ENCODE results near the gene ARID5A. TPM values are rescaled to one million over a fixed set of nuclear protein-coding genes. Genes with fewer than 3 reads are reported as not detected.
A peak's percentile ranks its signal among the peaks of the same experiment; 100 is the strongest.

ARID5A gene
- total RNA-seq, 1 donor from 2014 or later: 233 TPM

DNA sequence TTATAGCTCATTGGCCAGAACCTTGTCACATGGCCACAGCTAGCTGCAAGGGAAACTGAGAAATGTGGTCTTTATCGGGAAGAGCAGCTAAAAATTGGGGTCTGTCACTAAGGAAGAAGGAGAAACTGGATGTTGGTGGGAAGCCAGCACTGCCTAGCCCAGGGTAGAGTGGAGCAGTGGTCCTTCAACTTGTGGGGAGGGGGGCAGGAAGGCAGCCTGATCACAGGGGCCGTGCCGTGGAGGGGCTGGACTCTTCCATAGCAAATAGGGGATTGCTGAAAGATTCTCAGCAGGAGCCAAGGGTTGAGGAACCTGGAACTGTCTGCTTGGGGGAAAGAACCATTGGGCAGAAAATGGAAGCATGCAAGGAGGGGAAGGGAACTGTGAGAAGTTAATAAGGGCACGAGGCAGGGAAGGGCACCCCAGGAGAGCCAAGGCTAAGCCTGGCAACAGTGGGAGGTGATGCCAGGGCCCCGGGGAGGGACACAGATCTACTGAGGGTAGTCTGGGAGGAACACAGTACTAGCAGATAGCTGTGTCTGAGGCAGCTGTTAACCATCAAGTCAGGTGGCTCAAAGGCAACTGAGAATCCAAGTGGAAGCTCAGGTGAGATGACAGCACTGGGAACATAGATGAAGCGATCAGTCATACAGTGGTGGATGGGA lies 25.5 kb upstream of the ARID5A start:
- Mint-ChIP-seq H3K4me3 (no peak overlapping the region), H3K36me3 (ENCODE audit: low read depth) (no peaks in the 10 kb centered on the region), H3K4me1 (ENCODE audit: low read depth) (peaks cover 44% of the 10 kb centered on the region), H3K9me3 (peaks cover 4% of the 10 kb centered on the region), H3K27ac (peak overlapping the region; percentile 5), H3K27me3 (ENCODE audit: insufficient read depth) (peaks cover 4% of the 10 kb centered on the region)
- DNase-seq (ENCODE audit: low spot score): no peak
- intact Hi-C loops (cut with micrococcal nuclease): no loop called here

DNA sequence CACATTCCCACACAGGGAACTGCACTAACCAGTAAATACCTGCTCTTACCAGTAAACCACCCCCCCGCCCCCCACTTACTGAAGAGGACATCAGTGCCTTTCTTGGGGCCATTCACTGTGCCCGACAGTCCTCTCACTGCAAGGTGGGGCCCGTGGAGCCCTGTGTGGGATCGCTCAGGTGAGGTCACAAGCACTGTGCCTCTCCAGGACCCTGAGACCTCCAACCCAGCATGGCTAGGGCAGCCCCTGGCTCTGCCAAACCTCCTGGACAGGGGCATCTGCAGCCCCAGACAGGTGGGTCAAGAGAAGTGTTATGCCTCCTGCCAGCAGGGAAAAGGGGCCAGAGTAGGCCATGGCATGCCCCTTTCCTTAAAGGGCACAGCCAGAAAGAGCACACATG lies 24.7 kb upstream of the ARID5A start:
- peaks cover 3% of the 10 kb centered on the region for H3K36me3 Mint-ChIP-seq (ENCODE audit: low read depth)
- intact Hi-C loops (cut with micrococcal nuclease): no loop called here

DNA sequence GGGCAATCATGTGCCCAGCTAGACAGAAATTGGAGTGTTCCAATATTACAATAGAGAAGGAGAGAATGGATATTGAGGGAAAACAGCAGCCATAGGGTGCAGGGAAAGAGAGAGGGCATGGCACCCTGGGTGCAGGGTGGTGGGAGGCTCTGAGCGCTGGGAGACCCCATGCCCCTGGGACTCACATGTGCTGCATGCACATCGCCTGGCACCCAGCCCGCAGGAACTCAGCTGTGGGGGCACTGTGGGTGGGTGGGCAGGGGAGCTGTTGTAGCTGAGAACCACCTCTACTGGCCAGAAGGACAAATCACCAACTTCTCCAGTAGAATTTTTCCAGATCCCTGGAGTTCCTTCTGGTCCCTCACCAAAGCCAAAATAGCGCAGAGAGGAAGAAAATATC lies 24.2 kb upstream of the ARID5A start:
- Mint-ChIP-seq H3K9me3 (peaks cover 11% of the 10 kb centered on the region), H3K27ac (no peak overlapping the region), H3K27me3 (ENCODE audit: insufficient read depth) (peaks cover 4% of the 10 kb centered on the region), H3K4me1 (ENCODE audit: low read depth) (peaks cover 36% of the 10 kb centered on the region), H3K4me3 (no peak overlapping the region), H3K36me3 (ENCODE audit: low read depth) (peaks cover 8% of the 10 kb centered on the region)
- intact Hi-C loops (cut with micrococcal nuclease): no loop called here
- no peak for DNase-seq (ENCODE audit: low spot score)

More for the DNA sequence above, 24.7 kb upstream of the ARID5A start:
- Mint-ChIP-seq H3K9me3 (peaks cover 6% of the 10 kb centered on the region), H3K27me3 (ENCODE audit: insufficient read depth) (peaks cover 4% of the 10 kb centered on the region), H3K4me1 (ENCODE audit: low read depth) (peaks cover 41% of the 10 kb centered on the region), H3K27ac (no peak overlapping the region), H3K4me3 (no peak overlapping the region)
- no peak for DNase-seq (ENCODE audit: low spot score)

DNA sequence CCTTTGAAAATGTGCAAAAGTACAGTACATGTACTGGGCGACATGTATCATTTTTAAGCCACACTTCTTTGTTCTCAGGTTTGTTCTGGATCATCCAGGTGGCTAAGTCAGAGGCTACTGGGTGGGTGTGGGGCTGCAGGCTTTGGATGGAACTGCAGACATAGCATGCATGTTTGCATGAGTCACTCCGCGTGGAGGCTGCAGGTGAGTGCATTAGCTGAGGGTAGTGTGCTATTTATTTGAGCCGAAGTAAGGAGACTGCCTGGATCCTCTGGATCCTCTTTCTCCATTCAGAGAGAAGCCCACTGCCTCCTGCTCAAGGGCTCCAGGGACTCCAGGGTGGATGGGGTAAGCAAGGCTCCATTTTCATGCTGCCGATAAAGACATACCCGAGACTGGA lies 22.0 kb upstream of the ARID5A start:
- Mint-ChIP-seq H3K4me1 (ENCODE audit: low read depth) (peaks cover 19% of the 10 kb centered on the region), H3K27ac (no peak overlapping the region), H3K27me3 (ENCODE audit: insufficient read depth) (peaks cover 4% of the 10 kb centered on the region), H3K9me3 (peaks cover 22% of the 10 kb centered on the region), H3K36me3 (ENCODE audit: low read depth) (peaks cover 13% of the 10 kb centered on the region), H3K4me3 (no peak overlapping the region)
- DNase-seq (ENCODE audit: low spot score): no peak
- intact Hi-C loops (cut with micrococcal nuclease): no loop called here

DNA sequence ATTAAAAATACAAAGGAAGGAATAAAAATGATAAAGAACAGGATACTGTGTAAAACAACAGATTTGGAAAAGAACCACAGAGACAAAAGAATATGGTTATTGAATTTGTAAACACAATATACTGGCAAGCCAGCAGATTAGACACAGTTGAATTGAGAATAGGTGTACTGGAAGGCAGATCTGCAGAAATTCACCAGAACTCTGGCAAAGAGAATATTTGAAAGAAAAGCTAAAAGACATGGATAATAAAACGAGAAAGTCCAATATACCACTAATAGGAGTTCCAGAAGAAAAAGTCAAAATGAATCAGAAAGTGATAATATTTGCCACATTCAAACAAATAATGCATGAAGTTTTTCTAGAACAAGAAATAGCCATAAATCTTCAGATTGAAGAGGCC lies 19.5 kb upstream of the ARID5A start:
- peaks cover 22% of the 10 kb centered on the region for H3K9me3 Mint-ChIP-seq
- no peak overlapping the region for H3K27ac Mint-ChIP-seq
- H3K4me1 Mint-ChIP-seq (ENCODE audit: low read depth): peaks cover 16% of the 10 kb centered on the region
- H3K4me3 Mint-ChIP-seq: no peak overlapping the region
- no peak for DNase-seq (ENCODE audit: low spot score)
- intact Hi-C loops (cut with micrococcal nuclease): no loop called here
- peaks cover 13% of the 10 kb centered on the region for H3K36me3 Mint-ChIP-seq (ENCODE audit: low read depth)
- peaks cover 2% of the 10 kb centered on the region for H3K27me3 Mint-ChIP-seq (ENCODE audit: insufficient read depth)

DNA sequence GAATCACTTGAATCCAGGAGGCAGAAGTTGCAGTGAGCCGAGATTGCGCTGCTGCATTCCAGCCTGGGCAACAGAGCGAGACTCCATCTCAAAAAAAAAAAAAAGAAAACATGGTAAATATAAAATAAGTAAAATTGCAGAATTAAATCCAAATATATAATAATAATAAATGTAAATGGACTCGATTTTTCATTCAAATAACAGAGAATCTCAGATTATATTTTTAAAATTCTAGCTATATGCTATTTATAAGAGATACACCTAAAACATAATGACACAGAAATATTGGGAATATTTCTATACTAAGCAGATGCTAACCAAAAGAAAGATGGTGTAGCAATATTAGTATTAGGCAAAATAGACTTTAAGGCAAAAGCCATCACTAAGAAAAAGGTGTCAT lies 16.3 kb upstream of the ARID5A start:
- no peak overlapping the region for H3K4me3 Mint-ChIP-seq
- intact Hi-C loops (cut with micrococcal nuclease): no loop called here

DNA sequence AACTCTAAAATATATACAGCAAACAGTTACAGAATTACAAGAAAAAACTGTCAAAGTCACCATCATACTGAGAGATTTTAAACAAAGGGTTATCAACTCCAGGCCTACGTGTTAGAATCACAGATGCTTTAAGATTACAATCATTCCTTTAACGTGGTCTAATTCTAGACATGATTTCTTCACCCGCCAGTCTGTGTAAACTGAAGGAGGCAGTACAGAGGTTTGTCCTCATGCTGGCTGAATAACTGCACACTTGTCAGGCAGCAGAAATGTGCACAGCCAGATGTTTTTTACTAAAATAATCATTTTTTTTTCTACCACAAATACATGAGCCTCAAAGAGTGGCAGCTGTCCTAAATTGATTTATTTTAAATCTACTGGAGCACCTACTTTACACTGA lies 15.9 kb upstream of the ARID5A start:
- DNase-seq (ENCODE audit: low spot score): no peak
- Mint-ChIP-seq H3K4me3 (no peak overlapping the region), H3K36me3 (ENCODE audit: low read depth) (peaks cover 13% of the 10 kb centered on the region), H3K4me1 (ENCODE audit: low read depth) (peaks cover 53% of the 10 kb centered on the region), H3K9me3 (peaks cover 22% of the 10 kb centered on the region), H3K27ac (no peak overlapping the region), H3K27me3 (ENCODE audit: insufficient read depth) (no peaks in the 10 kb centered on the region)
- intact Hi-C loops (cut with micrococcal nuclease): loop anchor here (1.0 kb wide), 1 partner anchor 12 kb away; no protein-coding TSS in a partner anchor

More for the DNA sequence above, 16.3 kb upstream of the ARID5A start:
- H3K27ac Mint-ChIP-seq: no peak overlapping the region
- H3K9me3 Mint-ChIP-seq: peaks cover 22% of the 10 kb centered on the region
- no peak for DNase-seq (ENCODE audit: low spot score)
- H3K4me1 Mint-ChIP-seq (ENCODE audit: low read depth): peaks cover 48% of the 10 kb centered on the region
- peaks cover 1% of the 10 kb centered on the region for H3K27me3 Mint-ChIP-seq (ENCODE audit: insufficient read depth)
- H3K36me3 Mint-ChIP-seq (ENCODE audit: low read depth): peaks cover 13% of the 10 kb centered on the region

DNA sequence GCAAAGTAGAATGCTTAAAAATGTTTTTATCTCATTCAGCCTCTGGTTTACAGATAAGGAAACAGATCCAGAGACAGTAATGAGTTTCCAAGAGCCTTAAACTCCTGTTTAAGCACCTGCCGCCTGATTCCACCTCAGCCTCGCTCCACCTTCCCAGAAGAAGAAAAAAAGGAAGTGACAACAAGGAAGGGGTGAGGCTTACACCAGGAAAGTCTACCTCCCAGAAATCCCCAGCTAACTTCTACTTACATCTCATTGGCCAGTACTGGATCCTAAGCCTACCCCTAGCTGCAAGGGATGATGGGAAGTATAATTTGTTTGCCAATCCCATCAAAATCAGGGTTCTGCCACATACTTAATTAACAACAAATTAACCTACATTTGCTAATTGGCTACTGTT lies 15.3 kb upstream of the ARID5A start:
- Mint-ChIP-seq H3K27ac (peak overlapping the region; percentile 40), H3K36me3 (ENCODE audit: low read depth) (peaks cover 13% of the 10 kb centered on the region), H3K4me1 (ENCODE audit: low read depth) (peaks cover 57% of the 10 kb centered on the region), H3K27me3 (ENCODE audit: insufficient read depth) (no peaks in the 10 kb centered on the region), H3K9me3 (peaks cover 17% of the 10 kb centered on the region), H3K4me3 (no peak overlapping the region)
- DNase-seq (ENCODE audit: low spot score): no peak
- intact Hi-C loops (cut with micrococcal nuclease): loop anchor here (1.0 kb wide), 1 partner anchor 13 kb away; no protein-coding TSS in a partner anchor

DNA sequence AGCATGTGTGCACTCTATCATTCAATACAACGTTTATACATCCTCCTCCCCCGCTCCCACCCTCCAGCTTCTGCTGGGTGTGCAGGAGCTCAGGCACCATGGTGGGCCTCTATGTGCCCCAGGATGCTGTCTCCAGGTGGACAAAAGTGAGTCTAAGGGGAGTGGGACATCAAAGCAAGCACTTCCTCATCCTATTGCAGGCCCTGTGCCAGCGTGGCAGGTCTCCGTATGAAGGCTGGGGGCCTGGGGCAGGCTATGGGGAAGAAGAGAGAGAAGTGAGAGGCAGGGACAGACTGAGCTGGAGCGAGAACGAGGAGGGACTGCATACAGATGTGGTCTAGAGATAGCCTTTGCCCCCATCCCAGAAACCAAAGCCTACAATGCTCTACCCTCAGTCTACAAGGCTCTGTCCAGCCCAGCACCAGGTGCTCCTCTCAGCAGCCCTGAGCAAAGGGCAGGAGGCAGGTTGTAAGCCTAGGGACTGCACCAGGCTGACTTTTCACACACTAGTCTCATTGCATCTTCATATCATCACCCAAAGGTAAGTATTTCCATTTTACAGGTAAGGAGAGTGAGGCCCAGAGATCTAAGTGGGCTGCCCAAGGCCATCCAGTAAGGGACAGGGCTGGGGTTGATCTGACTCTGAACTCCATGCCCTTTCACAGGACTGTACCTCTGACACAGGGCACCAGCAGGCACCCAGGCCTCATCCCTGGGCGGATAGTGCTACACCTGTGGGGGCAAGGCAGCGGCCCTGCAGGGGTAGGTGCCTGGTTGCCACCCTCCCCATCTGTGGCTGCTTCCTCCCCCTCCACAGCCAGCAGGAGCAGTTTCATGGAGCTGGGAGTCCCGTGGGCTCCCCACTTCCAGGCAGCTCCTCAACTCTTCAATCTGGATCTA lies 14.0 kb upstream of the ARID5A start:
- intact Hi-C loops (cut with micrococcal nuclease): no loop called here
- no peak for DNase-seq (ENCODE audit: low spot score)
- H3K27me3 Mint-ChIP-seq (ENCODE audit: insufficient read depth): no peaks in the 10 kb centered on the region
- peak overlapping the region; percentile 71 for H3K27ac Mint-ChIP-seq
- H3K36me3 Mint-ChIP-seq (ENCODE audit: low read depth): peaks cover 3% of the 10 kb centered on the region
- peak overlapping the region; percentile 28 for H3K4me3 Mint-ChIP-seq
- peaks cover 65% of the 10 kb centered on the region for H3K4me1 Mint-ChIP-seq (ENCODE audit: low read depth)
- H3K9me3 Mint-ChIP-seq: peaks cover 9% of the 10 kb centered on the region

DNA sequence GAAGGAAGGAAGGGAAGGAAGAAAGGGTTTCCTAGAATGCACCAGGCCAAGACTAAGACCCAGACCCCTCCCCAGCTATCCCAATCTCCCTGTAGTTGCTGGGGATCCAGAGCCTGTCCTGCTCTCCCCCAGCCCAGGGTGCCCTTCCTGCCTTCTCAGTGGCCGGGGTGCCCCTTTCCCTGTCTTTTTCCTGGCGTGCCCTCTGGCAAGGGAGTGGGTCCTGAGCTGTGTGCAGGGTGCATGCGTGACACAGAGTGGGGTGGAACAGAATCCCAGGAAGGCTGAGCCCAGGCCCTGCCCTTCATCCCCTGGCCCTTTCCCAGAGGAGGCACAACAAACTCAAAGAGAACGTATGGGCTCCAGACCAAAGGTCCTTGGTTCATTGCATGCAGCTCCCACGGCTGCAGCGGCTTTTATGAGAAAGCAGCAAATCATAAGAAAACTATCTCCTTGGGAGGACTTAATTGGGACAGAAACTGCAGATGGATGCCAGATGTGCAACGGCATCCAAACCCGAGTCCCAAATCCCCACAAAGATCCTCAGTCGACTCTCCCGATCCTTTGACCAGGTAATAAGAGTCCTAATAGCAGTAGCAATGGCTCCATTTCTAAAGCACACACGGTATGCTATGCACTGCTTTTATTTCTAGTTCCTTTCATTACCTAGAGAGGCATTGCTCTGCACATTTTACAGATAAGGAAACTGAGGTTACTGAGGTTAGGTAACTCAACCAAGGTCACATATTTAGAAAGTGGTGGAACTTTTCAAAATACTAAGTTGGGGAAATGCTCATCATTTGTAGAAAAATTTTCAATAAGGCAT lies 12.7 kb upstream of the ARID5A start:
- Mint-ChIP-seq H3K36me3 (ENCODE audit: low read depth) (no peaks in the 10 kb centered on the region), H3K27me3 (ENCODE audit: insufficient read depth) (no peaks in the 10 kb centered on the region), H3K4me1 (ENCODE audit: low read depth) (peaks cover 77% of the 10 kb centered on the region), H3K9me3 (no peaks in the 10 kb centered on the region), H3K27ac (peak overlapping the region; percentile 89), H3K4me3 (peak overlapping the region; percentile 62)
- intact Hi-C loops (cut with micrococcal nuclease): loop anchor here (1.0 kb wide), 4 partner anchors 8 to 38 kb away; no protein-coding TSS in a partner anchor
- no peak for DNase-seq (ENCODE audit: low spot score)

DNA sequence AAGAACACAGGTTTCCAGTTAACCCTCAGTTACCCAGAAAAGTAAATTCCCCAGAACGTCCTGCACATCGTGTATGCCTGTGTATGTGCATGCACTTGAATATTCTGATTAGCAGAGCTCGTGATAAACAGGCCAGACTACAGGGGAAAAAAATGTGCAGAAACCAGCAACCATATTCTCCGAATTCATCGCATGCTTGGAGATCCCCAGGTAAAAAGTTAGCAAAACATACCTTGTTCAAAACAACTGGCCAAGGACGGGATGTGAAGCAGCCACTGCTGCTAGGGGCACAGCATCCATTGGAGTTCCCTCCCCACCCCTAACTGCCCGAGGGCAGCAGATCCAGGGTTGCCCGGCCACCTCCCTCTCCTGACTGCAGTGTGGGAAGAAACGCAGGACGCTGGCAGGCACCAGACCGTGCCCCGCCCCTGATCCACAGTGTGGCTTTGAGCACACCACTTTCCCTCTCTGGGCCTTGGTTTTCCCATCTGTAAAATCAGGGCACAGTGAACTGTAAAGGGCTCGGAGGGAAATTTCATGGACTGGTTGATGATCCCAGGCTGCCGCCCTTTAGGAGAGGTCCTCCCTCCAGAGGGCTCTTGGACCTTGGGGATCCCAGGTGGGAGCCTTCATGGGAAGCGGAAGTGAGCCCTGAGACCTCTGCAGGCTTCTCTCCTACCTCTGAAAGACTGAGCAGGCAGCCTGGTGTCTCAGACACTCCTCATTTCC lies 11.9 kb upstream of the ARID5A start:
- intact Hi-C loops (cut with micrococcal nuclease): loop anchor here (1.0 kb wide), 4 partner anchors 8 to 38 kb away; no protein-coding TSS in a partner anchor
- Mint-ChIP-seq H3K4me3 (peak overlapping the region; percentile 62), H3K27me3 (ENCODE audit: insufficient read depth) (no peaks in the 10 kb centered on the region), H3K27ac (peak overlapping the region; percentile 89), H3K4me1 (ENCODE audit: low read depth) (peaks cover 85% of the 10 kb centered on the region), H3K9me3 (no peaks in the 10 kb centered on the region), H3K36me3 (ENCODE audit: low read depth) (no peaks in the 10 kb centered on the region)
- peak; percentile 55 for DNase-seq (ENCODE audit: low spot score)

DNA sequence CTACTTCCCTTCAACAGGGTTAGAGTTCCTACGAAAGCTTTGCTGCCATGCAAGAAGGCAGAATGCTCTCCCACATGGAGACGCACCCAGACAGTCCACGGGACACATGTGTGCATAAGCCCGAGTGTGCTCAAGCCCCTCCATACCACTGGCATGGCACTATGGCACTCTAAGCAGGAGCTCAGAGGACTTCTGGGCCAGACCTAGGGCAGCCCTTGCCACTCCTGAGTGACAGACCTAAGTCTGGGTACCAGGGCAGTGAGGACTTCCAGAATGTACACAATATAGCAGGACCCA lies 11.4 kb upstream of the ARID5A start:
- Mint-ChIP-seq H3K36me3 (ENCODE audit: low read depth) (peaks cover 1% of the 10 kb centered on the region), H3K27ac (peak overlapping the region; percentile 89), H3K4me1 (ENCODE audit: low read depth) (peaks cover 90% of the 10 kb centered on the region), H3K4me3 (no peak overlapping the region), H3K9me3 (no peaks in the 10 kb centered on the region), H3K27me3 (ENCODE audit: insufficient read depth) (no peaks in the 10 kb centered on the region)
- no peak for DNase-seq (ENCODE audit: low spot score)
- intact Hi-C loops (cut with micrococcal nuclease): no loop called here
